Activated naive CD8-positive, alpha-beta T cell treated with anti-CD3 and anti-CD28 coated beads, Interleukin-2, amount 50 U/mL, for 24 hours (primary cell): Measurements from ENCODE around the gene TRPM2.

Experiments used
- ATAC-seq: fragments of 150-1000 bp; cut with Tn5 transposase; one replicate; pipeline ENCODE4 v1.10.0; 2021
- DNase-seq: peaks from one replicate; pipeline ENCODE4 v3.0.0; 2021
- H3K27ac Mint-ChIP-seq: one replicate; pipeline ENCODE4 v1.8.0; 2021; ENCODE audit warnings: mild to moderate bottlenecking, mixed read lengths
- H3K27me3 Mint-ChIP-seq: one replicate; pipeline ENCODE4 v1.8.0; 2021; ENCODE audit warnings: mixed read lengths
- H3K36me3 Mint-ChIP-seq: one replicate; pipeline ENCODE4 v1.8.0; 2021; ENCODE audit warnings: low read depth, mixed read lengths
- H3K4me1 Mint-ChIP-seq: one replicate; pipeline ENCODE4 v1.8.0; 2021; ENCODE audit warnings: mixed read lengths
- H3K4me3 Mint-ChIP-seq: one replicate; pipeline ENCODE4 v1.8.0; 2021; ENCODE audit warnings: mild to moderate bottlenecking, moderate library complexity, mixed read lengths
- H3K9me3 Mint-ChIP-seq: one replicate; pipeline ENCODE4 v1.8.0; 2021; ENCODE audit warnings: mixed read lengths

TRPM2 gene

DNA sequence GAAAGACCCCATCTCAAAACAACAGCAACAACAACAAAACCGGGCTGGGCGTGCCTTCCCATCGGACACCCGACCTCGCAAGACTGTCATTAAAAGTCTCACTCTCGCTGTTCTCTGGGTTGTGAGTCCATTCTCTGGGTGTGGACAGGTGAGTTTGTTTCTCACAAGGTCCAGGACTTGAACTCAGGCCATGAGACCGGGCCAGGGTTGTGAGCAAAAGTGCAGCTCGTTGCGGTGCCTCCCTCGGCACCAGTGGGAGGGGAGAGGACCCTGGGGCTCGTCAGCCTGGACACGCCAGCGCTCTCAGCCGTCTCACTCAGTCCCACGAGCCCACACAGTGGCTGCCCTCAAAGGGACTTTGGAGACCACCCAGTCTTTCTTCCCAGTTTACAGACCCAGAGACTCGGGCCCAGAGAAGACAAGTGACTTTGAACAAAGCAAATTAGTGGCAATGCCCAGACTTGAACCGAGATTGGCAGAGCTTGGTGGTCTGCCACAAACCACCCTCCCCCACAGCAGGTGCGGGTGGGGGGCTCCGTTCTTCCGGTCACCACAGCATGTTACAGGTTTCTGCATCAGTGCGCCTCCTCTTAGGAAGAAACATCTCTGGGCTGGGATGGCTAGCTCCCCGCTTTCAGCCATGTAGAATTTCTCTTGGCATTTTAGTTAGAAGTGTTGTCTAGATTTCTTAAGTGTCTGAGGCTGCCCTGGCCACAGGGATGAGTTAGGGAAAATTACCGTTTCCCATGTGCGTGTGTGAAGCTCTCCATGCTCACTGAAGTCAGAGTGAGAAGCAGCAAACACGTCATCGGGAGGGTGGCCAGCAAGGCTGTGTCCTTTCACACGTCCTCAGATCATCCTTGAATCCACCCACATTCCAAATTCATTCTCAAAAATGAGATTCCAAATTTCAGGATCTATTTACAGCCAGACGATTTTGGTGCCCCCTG lies 130.1 kb downstream of the TRPM2 start:
- Mint-ChIP-seq H3K27ac (no peak overlapping the region), H3K4me3 (no peak overlapping the region), H3K4me1 (peaks cover 5% of the 10 kb centered on the region), H3K9me3 (no peaks in the 10 kb centered on the region), H3K36me3 (no peaks in the 10 kb centered on the region), H3K27me3 (no peaks in the 10 kb centered on the region)
- ATAC-seq, result no peak
- no peak for DNase-seq

DNA sequence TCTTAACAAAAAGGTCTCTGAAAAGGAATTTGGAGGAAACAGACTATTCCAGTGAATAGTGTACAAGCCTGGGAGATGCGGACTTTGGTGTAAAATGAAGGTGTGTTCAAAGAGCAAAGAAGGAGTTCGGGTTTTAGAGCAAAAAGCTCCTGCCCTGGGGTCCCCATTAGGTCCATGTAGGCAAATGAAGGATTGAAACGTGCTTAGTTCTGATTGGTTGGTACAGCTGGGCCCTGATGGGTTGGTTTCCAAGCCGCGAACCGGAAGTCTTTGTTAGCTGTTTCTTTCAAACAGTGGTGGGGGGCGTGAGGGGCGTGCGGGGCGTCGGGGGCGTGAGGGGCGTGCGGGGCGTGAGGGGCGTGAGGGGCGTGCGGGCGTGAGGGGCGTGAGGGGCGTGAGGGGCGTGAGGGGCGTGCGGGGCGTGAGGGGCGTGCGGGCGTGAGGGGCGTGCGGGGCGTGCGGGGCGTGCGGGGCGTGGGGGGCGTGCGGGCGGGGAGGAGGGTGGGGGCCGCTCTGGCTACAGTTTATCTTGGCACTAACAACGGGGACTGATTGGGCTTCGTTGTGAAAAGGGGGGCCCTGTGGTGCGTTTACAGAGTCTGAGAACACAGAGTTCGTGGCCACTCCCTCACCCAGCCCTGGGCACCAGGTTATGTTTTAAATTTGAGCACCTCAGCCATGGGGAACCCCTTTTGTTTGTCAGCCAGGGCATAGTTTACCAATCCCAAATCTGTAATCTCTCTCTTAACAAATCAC lies 131.3 kb downstream of the TRPM2 start:
- H3K27me3 Mint-ChIP-seq, result no peaks in the 10 kb centered on the region
- ATAC-seq, result no peak
- H3K4me3 Mint-ChIP-seq, result no peak overlapping the region
- H3K36me3 Mint-ChIP-seq, result no peaks in the 10 kb centered on the region
- no peak for DNase-seq
- H3K9me3 Mint-ChIP-seq, result no peaks in the 10 kb centered on the region
- H3K4me1 Mint-ChIP-seq, result peaks cover 2% of the 10 kb centered on the region
- H3K27ac Mint-ChIP-seq, result no peak overlapping the region

GRCh38 chr21:44485254-44485793 lies 131.9 kb downstream of the TRPM2 start:
- no peaks in the 10 kb centered on the region for H3K9me3 Mint-ChIP-seq

DNA sequence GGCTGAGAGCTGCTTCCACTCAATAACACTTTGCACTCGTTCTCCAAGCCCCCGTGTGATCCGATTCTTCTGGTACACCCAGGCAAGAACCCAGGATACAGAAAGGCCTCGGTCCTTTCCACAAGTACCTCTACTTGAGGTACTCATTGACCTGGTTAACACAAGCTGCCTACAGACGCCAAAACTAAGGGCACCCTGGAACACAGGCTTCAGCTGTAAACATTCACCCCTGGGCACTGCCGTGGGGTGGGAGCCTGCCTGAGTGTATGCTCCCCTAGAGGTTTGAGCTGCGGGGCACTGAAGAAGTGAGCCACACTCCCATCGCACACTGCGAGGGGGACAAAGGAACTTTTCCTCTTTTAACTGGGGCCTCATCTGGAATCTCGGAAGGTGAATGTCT lies 132.4 kb downstream of the TRPM2 start:
- Mint-ChIP-seq H3K4me1 (peaks cover 2% of the 10 kb centered on the region), H3K4me3 (no peak overlapping the region), H3K27ac (no peak overlapping the region), H3K9me3 (no peaks in the 10 kb centered on the region), H3K27me3 (no peaks in the 10 kb centered on the region), H3K36me3 (no peaks in the 10 kb centered on the region)
- DNase-seq (no peak), ATAC-seq (no peak)

More at GRCh38 chr21:44485254-44485793, 131.9 kb downstream of the TRPM2 start:
- peak; percentile 10 for DNase-seq
- no peaks in the 10 kb centered on the region for H3K27me3 Mint-ChIP-seq
- H3K36me3 Mint-ChIP-seq, result no peaks in the 10 kb centered on the region
- ATAC-seq, result peak; percentile 43
- H3K27ac Mint-ChIP-seq, result no peak overlapping the region
- peaks cover 2% of the 10 kb centered on the region for H3K4me1 Mint-ChIP-seq
- no peak overlapping the region for H3K4me3 Mint-ChIP-seq

DNA sequence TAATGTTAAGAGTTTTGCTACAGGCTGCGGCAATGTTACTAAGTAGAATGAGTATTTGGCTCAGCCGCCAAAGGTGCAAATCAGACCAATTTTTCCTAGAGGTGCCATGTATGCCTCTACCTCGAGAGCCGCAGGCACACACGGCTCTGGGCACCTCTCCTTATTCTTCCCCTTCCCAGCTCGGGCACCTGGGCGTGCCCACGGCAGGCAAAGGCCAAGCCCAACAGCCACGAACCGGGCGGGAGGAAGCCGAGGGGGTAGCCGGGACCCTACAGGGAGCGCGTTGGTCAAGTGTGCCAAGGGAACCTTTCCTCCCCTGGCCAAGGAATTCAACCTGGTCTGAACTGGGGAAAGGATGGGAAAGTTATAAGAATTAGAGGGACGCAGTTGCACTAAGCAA lies 132.9 kb downstream of the TRPM2 start:
- ATAC-seq, result no peak
- Mint-ChIP-seq H3K27me3 (no peaks in the 10 kb centered on the region), H3K9me3 (no peaks in the 10 kb centered on the region), H3K4me3 (no peak overlapping the region), H3K36me3 (no peaks in the 10 kb centered on the region), H3K27ac (no peak overlapping the region), H3K4me1 (peaks cover 2% of the 10 kb centered on the region)
- DNase-seq, result no peak

DNA sequence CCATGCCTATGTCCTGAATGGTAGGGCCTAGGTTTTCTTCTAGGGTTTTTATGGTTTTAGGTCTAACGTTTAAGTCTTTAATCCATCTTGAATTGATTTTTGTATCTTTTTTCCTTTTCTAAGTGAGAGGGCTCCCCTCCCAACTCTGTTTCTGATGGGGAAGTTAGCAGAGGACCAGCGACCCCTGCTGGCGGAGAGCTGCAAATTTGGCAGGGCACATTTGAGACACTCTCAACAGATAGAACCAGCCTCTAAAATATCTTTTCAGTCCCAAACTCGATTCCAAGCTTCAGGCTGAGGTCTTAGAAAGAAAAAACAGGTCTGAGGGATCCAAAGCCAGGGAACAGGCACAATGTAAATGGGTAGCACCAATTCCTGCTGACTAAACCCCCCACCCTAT lies 134.4 kb downstream of the TRPM2 start:
- no peak overlapping the region for H3K27ac Mint-ChIP-seq
- peak; percentile 61 for DNase-seq
- peaks cover 2% of the 10 kb centered on the region for H3K4me1 Mint-ChIP-seq
- H3K9me3 Mint-ChIP-seq, result peaks cover 8% of the 10 kb centered on the region
- peaks cover 6% of the 10 kb centered on the region for H3K27me3 Mint-ChIP-seq
- no peak overlapping the region for H3K4me3 Mint-ChIP-seq
- no peak for ATAC-seq
- H3K36me3 Mint-ChIP-seq, result no peaks in the 10 kb centered on the region

DNA sequence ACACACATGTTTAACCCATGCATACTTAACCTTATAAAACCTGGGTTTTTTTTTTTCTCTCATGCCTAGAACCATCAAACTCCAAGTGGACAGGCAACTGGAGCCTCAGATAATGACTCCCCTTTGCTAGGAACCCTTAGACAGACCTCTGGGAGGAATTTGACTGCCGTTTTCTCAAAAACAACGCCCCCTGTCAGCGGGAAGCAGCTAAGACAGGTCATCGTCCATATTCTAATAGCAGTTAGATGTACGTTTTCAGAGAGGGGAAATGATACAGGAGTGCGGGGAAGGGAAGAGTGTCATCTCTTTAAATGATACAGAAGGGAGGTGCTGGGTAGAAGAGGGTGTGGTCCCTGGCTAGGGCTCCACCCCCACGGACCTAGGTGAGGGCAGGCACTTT lies 136.5 kb downstream of the TRPM2 start:
- no peak overlapping the region for H3K27ac Mint-ChIP-seq

DNA sequence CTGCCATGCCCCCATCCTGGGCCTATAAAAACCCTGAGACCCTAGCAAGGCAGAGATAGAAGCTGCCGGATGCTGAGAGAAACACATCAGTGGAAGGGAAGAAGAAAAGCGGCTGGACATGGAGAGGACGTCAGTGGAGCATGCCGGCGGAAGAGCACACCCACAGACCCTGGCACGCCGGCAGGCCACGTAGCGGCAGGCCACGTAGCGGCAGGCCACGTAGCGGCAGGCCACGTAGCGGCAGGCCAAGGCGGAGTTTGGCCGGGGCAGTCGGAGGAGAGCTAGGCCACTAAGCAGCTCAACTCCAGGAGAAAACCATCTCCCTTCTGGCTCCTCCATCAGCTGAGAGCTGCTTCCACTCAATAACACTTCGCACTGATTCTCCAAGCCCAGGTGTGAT lies 137.0 kb downstream of the TRPM2 start:
- no peaks in the 10 kb centered on the region for H3K36me3 Mint-ChIP-seq
- H3K4me1 Mint-ChIP-seq, result peaks cover 2% of the 10 kb centered on the region
- peaks cover 12% of the 10 kb centered on the region for H3K9me3 Mint-ChIP-seq
- H3K27ac Mint-ChIP-seq, result no peak overlapping the region
- ATAC-seq (no peak), DNase-seq (no peak)
- H3K27me3 Mint-ChIP-seq, result peaks cover 11% of the 10 kb centered on the region
- no peak overlapping the region for H3K4me3 Mint-ChIP-seq

More for the DNA sequence above, 136.5 kb downstream of the TRPM2 start:
- Mint-ChIP-seq H3K4me1 (peaks cover 2% of the 10 kb centered on the region), H3K4me3 (no peak overlapping the region), H3K27me3 (peaks cover 9% of the 10 kb centered on the region), H3K36me3 (no peaks in the 10 kb centered on the region), H3K9me3 (peaks cover 12% of the 10 kb centered on the region)
- ATAC-seq (no peak), DNase-seq (no peak)

DNA sequence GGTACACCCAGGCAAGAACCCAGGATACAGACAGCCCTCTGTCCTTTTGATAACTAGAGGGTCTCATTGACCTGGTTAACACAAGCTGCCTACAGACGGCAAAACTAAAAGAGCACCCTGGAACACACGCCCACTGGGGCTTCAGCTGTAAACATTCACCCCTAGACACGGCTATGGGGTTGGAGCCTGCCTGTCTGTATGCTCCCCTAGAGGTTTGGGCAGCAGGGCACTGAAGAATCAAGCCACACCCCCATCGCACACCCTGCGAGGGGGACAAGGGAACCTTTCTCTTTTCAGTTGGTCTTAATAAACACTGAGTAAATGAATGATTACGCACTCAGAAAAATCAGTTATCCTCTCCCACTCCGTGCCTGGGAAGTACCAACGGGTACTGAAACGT lies 137.4 kb downstream of the TRPM2 start:
- Mint-ChIP-seq H3K4me1 (peaks cover 2% of the 10 kb centered on the region), H3K9me3 (peaks cover 12% of the 10 kb centered on the region), H3K27ac (no peak overlapping the region), H3K4me3 (no peak overlapping the region), H3K36me3 (no peaks in the 10 kb centered on the region), H3K27me3 (peaks cover 13% of the 10 kb centered on the region)
- ATAC-seq (no peak), DNase-seq (no peak)
